Measurements from ENCODE around the gene FLVCR2. TPM values are rescaled to one million over a fixed set of nuclear protein-coding genes. Genes with fewer than 3 reads are reported as not detected.

Gene FLVCR2
- total and polyA plus RNA-seq, 9 donors: 11.0 to 29.3 (median 16.7) TPM

- Histone ChIP-seq H3K4me3 (ENCODE audit: low read length) (no peak overlapping the region), H3K27ac (ENCODE audit: low read length) (no peak overlapping the region)
Observed at GRCh38 chr14:75636100-75636692, 57.8 kb downstream of the FLVCR2 start.

GRCh38 chr14:75640876-75641275 lies 62.5 kb downstream of the FLVCR2 start:
- Histone ChIP-seq H3K4me3 (ENCODE audit: low read length) (no peak overlapping the region), H3K27ac (ENCODE audit: low read length) (no peak overlapping the region), H3K9me3 (replicated peaks; ENCODE audit: control insufficient read depth, low read depth, low read length) (no peaks in the 10 kb centered on the region), H3K36me3 (ENCODE audit: control insufficient read depth, insufficient read depth, low read length) (peaks cover 15% of the 10 kb centered on the region), H3K27me3 (ENCODE audit: control insufficient read depth, insufficient read depth, low read length) (no peaks in the 10 kb centered on the region), H3K4me1 (ENCODE audit: control insufficient read depth, insufficient read depth, low read length) (peaks cover 23% of the 10 kb centered on the region)
- no peak for DNase-seq
- WGBS (ENCODE audit: insufficient coverage): 57% methylated on average over 3 of the region's 3 CpGs

More at GRCh38 chr14:75636100-75636692, 57.8 kb downstream of the FLVCR2 start:
- Histone ChIP-seq H3K4me1 (ENCODE audit: control insufficient read depth, insufficient read depth, low read length) (peaks cover 16% of the 10 kb centered on the region), H3K9me3 (replicated peaks; ENCODE audit: control insufficient read depth, low read depth, low read length) (no peaks in the 10 kb centered on the region), H3K36me3 (ENCODE audit: control insufficient read depth, insufficient read depth, low read length) (peaks cover 8% of the 10 kb centered on the region), H3K27me3 (ENCODE audit: control insufficient read depth, insufficient read depth, low read length) (no peaks in the 10 kb centered on the region)
- DNase-seq: peak; percentile 36
- WGBS (ENCODE audit: insufficient coverage): 54% methylated on average over 6 of the region's 13 CpGs

- Histone ChIP-seq H3K4me1 (ENCODE audit: control insufficient read depth, insufficient read depth, low read length) (peaks cover 38% of the 10 kb centered on the region), H3K27me3 (ENCODE audit: control insufficient read depth, insufficient read depth, low read length) (no peaks in the 10 kb centered on the region), H3K27ac (ENCODE audit: low read length) (peak overlapping the region; percentile 69), H3K9me3 (replicated peaks; ENCODE audit: control insufficient read depth, low read depth, low read length) (no peaks in the 10 kb centered on the region), H3K36me3 (ENCODE audit: control insufficient read depth, insufficient read depth, low read length) (peaks cover 25% of the 10 kb centered on the region), H3K4me3 (ENCODE audit: low read length) (no peak overlapping the region)
- no CpG with 5 or more reads among the region's 4 CpGs for WGBS (ENCODE audit: insufficient coverage)
- no peak for DNase-seq
Observed at GRCh38 chr14:75643985-75644384, 65.6 kb downstream of the FLVCR2 start.

- no peaks in the 10 kb centered on the region for H3K27me3 ChIP-seq (ENCODE audit: control insufficient read depth, insufficient read depth, low read length)
- no peak overlapping the region for H3K4me3 ChIP-seq (ENCODE audit: low read length)
- peak overlapping the region; percentile 69 for H3K27ac ChIP-seq (ENCODE audit: low read length)
- peaks cover 41% of the 10 kb centered on the region for H3K4me1 ChIP-seq (ENCODE audit: control insufficient read depth, insufficient read depth, low read length)
- H3K36me3 ChIP-seq (ENCODE audit: control insufficient read depth, insufficient read depth, low read length): peaks cover 34% of the 10 kb centered on the region
- H3K9me3 ChIP-seq (replicated peaks; ENCODE audit: control insufficient read depth, low read depth, low read length): no peaks in the 10 kb centered on the region
- DNase-seq: peak; percentile 66
Observed at GRCh38 chr14:75645056-75645455, 66.6 kb downstream of the FLVCR2 start.

GRCh38 chr14:75646762-75647161 lies 68.3 kb downstream of the FLVCR2 start:
- Histone ChIP-seq H3K4me1 (ENCODE audit: control insufficient read depth, insufficient read depth, low read length) (peaks cover 49% of the 10 kb centered on the region), H3K4me3 (ENCODE audit: low read length) (no peak overlapping the region), H3K27ac (ENCODE audit: low read length) (peak overlapping the region; percentile 67), H3K36me3 (ENCODE audit: control insufficient read depth, insufficient read depth, low read length) (peaks cover 42% of the 10 kb centered on the region), H3K27me3 (ENCODE audit: control insufficient read depth, insufficient read depth, low read length) (no peaks in the 10 kb centered on the region), H3K9me3 (replicated peaks; ENCODE audit: control insufficient read depth, low read depth, low read length) (no peaks in the 10 kb centered on the region)
- 64% methylated on average over 4 of the region's 6 CpGs for WGBS (ENCODE audit: insufficient coverage)
- no peak for DNase-seq

- Histone ChIP-seq H3K36me3 (ENCODE audit: control insufficient read depth, insufficient read depth, low read length) (peaks cover 44% of the 10 kb centered on the region), H3K4me1 (ENCODE audit: control insufficient read depth, insufficient read depth, low read length) (peaks cover 51% of the 10 kb centered on the region), H3K4me3 (ENCODE audit: low read length) (no peak overlapping the region), H3K27ac (ENCODE audit: low read length) (peak overlapping the region; percentile 60), H3K27me3 (ENCODE audit: control insufficient read depth, insufficient read depth, low read length) (no peaks in the 10 kb centered on the region), H3K9me3 (replicated peaks; ENCODE audit: control insufficient read depth, low read depth, low read length) (no peaks in the 10 kb centered on the region)
- 100% methylated on average over 1 of the region's 3 CpGs for WGBS (ENCODE audit: insufficient coverage)
- no peak for DNase-seq
Observed at GRCh38 chr14:75647640-75648039, 69.2 kb downstream of the FLVCR2 start.

- Histone ChIP-seq H3K27me3 (ENCODE audit: control insufficient read depth, insufficient read depth, low read length) (no peaks in the 10 kb centered on the region), H3K4me3 (ENCODE audit: low read length) (no peak overlapping the region), H3K36me3 (ENCODE audit: control insufficient read depth, insufficient read depth, low read length) (peaks cover 48% of the 10 kb centered on the region), H3K27ac (ENCODE audit: low read length) (peak overlapping the region; percentile 60), H3K4me1 (ENCODE audit: control insufficient read depth, insufficient read depth, low read length) (peaks cover 51% of the 10 kb centered on the region), H3K9me3 (replicated peaks; ENCODE audit: control insufficient read depth, low read depth, low read length) (no peaks in the 10 kb centered on the region)
- DNase-seq: peak; percentile 78
- 92% methylated on average over 2 of the region's 9 CpGs for WGBS (ENCODE audit: insufficient coverage)
Observed at GRCh38 chr14:75648066-75648838, 69.8 kb downstream of the FLVCR2 start.

- Histone ChIP-seq H3K9me3 (replicated peaks; ENCODE audit: control insufficient read depth, low read depth, low read length) (no peaks in the 10 kb centered on the region), H3K36me3 (ENCODE audit: control insufficient read depth, insufficient read depth, low read length) (peaks cover 50% of the 10 kb centered on the region), H3K4me1 (ENCODE audit: control insufficient read depth, insufficient read depth, low read length) (peaks cover 49% of the 10 kb centered on the region), H3K27ac (ENCODE audit: low read length) (peak overlapping the region; percentile 67), H3K4me3 (ENCODE audit: low read length) (no peak overlapping the region), H3K27me3 (ENCODE audit: control insufficient read depth, insufficient read depth, low read length) (no peaks in the 10 kb centered on the region)
- no peak for DNase-seq
- WGBS (ENCODE audit: insufficient coverage): no CpG with 5 or more reads among the region's 1 CpG
Observed at GRCh38 chr14:75649337-75649736, 70.9 kb downstream of the FLVCR2 start.

GRCh38 chr14:75649773-75650172 lies 71.4 kb downstream of the FLVCR2 start:
- H3K9me3 ChIP-seq (replicated peaks; ENCODE audit: control insufficient read depth, low read depth, low read length): no peaks in the 10 kb centered on the region
- H3K27me3 ChIP-seq (ENCODE audit: control insufficient read depth, insufficient read depth, low read length): no peaks in the 10 kb centered on the region
- H3K36me3 ChIP-seq (ENCODE audit: control insufficient read depth, insufficient read depth, low read length): peaks cover 50% of the 10 kb centered on the region
- peaks cover 44% of the 10 kb centered on the region for H3K4me1 ChIP-seq (ENCODE audit: control insufficient read depth, insufficient read depth, low read length)
- no peak for DNase-seq
- no peak overlapping the region for H3K4me3 ChIP-seq (ENCODE audit: low read length)
- H3K27ac ChIP-seq (ENCODE audit: low read length): peak overlapping the region; percentile 67
- WGBS (ENCODE audit: insufficient coverage): 80% methylated on average over 1 of the region's 1 CpG

GRCh38 chr14:75650253-75651058 lies 72.0 kb downstream of the FLVCR2 start:
- 85% methylated on average over 2 of the region's 5 CpGs for WGBS (ENCODE audit: insufficient coverage)
- no peaks in the 10 kb centered on the region for H3K27me3 ChIP-seq (ENCODE audit: control insufficient read depth, insufficient read depth, low read length)
- no peak overlapping the region for H3K4me3 ChIP-seq (ENCODE audit: low read length)
- peaks cover 57% of the 10 kb centered on the region for H3K36me3 ChIP-seq (ENCODE audit: control insufficient read depth, insufficient read depth, low read length)
- no peaks in the 10 kb centered on the region for H3K9me3 ChIP-seq (replicated peaks; ENCODE audit: control insufficient read depth, low read depth, low read length)
- DNase-seq: no peak
- H3K27ac ChIP-seq (ENCODE audit: low read length): peak overlapping the region; percentile 67
- H3K4me1 ChIP-seq (ENCODE audit: control insufficient read depth, insufficient read depth, low read length): peaks cover 38% of the 10 kb centered on the region

Data from muscle of leg (tissue), 11 donors.